Effector memory CD8-positive, alpha-beta T cell (primary cell): ENCODE results near the gene KCNQ2.
"Not testable (repeated sequence)": the region's sequence is repeated elsewhere in the genome, so short reads cannot be mapped to it uniquely, and the experiment has no call there.

Experiments
- ATAC-seq: fragments of 150-1000 bp; cut with Tn5 transposase; replicated peaks from 2 replicates; pipeline ENCODE4 v1.10.0; 2021; ENCODE audit warnings: mild to moderate bottlenecking, moderate library complexity
- DNase-seq, 3 experiments: peaks; one replicate each; pipeline ENCODE4 v3.0.0; 2021
- H3K27ac Mint-ChIP-seq, 2 donors: one replicate each; pipeline ENCODE4 v1.8.0; 2022; ENCODE audit warnings: mild to moderate bottlenecking in 2 of 2, mixed read lengths in 2 of 2, moderate library complexity in 2 of 2
- H3K27me3 Mint-ChIP-seq, 2 donors: one replicate each; pipeline ENCODE4 v1.8.0; 2022; ENCODE audit warnings: mixed read lengths in 2 of 2
- H3K36me3 Mint-ChIP-seq: one replicate; pipeline ENCODE4 v1.8.0; 2022; ENCODE audit warnings: mild to moderate bottlenecking, moderate library complexity, mixed read lengths; ENCODE audit not compliant: insufficient read depth
- H3K4me1 Mint-ChIP-seq, 2 donors: one replicate each; pipeline ENCODE4 v1.8.0; 2022; ENCODE audit warnings: low read depth in 2 of 2, mixed read lengths in 2 of 2
- H3K4me3 Mint-ChIP-seq, 2 donors: one replicate each; pipeline ENCODE4 v1.8.0; 2022; ENCODE audit warnings: mild to moderate bottlenecking in 2 of 2, mixed read lengths in 2 of 2, moderate library complexity in 2 of 2
- H3K9me3 Mint-ChIP-seq, 2 donors: one replicate each; pipeline ENCODE4 v1.8.0; 2022; ENCODE audit warnings: mixed read lengths in 2 of 2

Gene KCNQ2

GRCh38 chr20:63490416-63490815, 18.0 kb upstream of the KCNQ2 start:
- ATAC-seq (no peak), DNase-seq (no peak)
- Mint-ChIP-seq H3K27ac (no peak overlapping the region), H3K4me1 (no peaks in the 10 kb centered on the region), H3K36me3 (no peaks in the 10 kb centered on the region), H3K4me3 (no peak overlapping the region), H3K9me3 (no peaks in the 10 kb centered on the region), H3K27me3 (peaks cover 7 to 48% of the 10 kb centered on the region in 2 donors)

- Mint-ChIP-seq H3K9me3 (no peaks in the 10 kb centered on the region), H3K4me1 (peaks cover 0 to 3% of the 10 kb centered on the region in 2 donors), H3K27ac (no peak overlapping the region), H3K36me3 (peaks cover under 1% of the 10 kb centered on the region), H3K4me3 (no peak overlapping the region), H3K27me3 (peaks cover 7 to 60% of the 10 kb centered on the region in 2 donors)
- DNase-seq (no peak), ATAC-seq (no peak)
These were observed 16.1 kb upstream of the KCNQ2 start for GRCh38 chr20:63488315-63489251.

- H3K9me3 Mint-ChIP-seq = no peaks in the 10 kb centered on the region
- DNase-seq (no peak), ATAC-seq (no peak)
- peaks cover 3 to 4% of the 10 kb centered on the region in 2 donors for H3K4me1 Mint-ChIP-seq
- peaks cover 3% of the 10 kb centered on the region for H3K36me3 Mint-ChIP-seq
- H3K27me3 Mint-ChIP-seq = peaks cover 11 to 66% of the 10 kb centered on the region in 2 donors
- no peak overlapping the region for H3K4me3 Mint-ChIP-seq
- H3K27ac Mint-ChIP-seq = no peak overlapping the region
These were observed 15.4 kb upstream of the KCNQ2 start for GRCh38 chr20:63487781-63488241.

- Mint-ChIP-seq H3K27me3 (peaks cover 17 to 72% of the 10 kb centered on the region in 2 donors), H3K9me3 (no peaks in the 10 kb centered on the region), H3K27ac (no peak overlapping the region), H3K4me1 (peaks cover 3 to 4% of the 10 kb centered on the region in 2 donors), H3K36me3 (peaks cover 3% of the 10 kb centered on the region), H3K4me3 (no peak overlapping the region)
- no peak for ATAC-seq
- no peak for DNase-seq
These were observed 14.8 kb upstream of the KCNQ2 start for GRCh38 chr20:63487116-63487764.

- H3K9me3 Mint-ChIP-seq = no peaks in the 10 kb centered on the region
- H3K27me3 Mint-ChIP-seq = peaks cover 22 to 74% of the 10 kb centered on the region in 2 donors
- no peak for ATAC-seq
- H3K36me3 Mint-ChIP-seq = peaks cover 3% of the 10 kb centered on the region
- no peak overlapping the region for H3K27ac Mint-ChIP-seq
- H3K4me1 Mint-ChIP-seq = peaks cover 3 to 4% of the 10 kb centered on the region in 2 donors
- DNase-seq = no peak
- H3K4me3 Mint-ChIP-seq = no peak overlapping the region
These were observed 13.9 kb upstream of the KCNQ2 start for GRCh38 chr20:63486300-63486855.

- Mint-ChIP-seq H3K27me3 (peaks cover 31 to 71% of the 10 kb centered on the region in 2 donors), H3K4me1 (peaks cover 3 to 4% of the 10 kb centered on the region in 2 donors), H3K9me3 (no peaks in the 10 kb centered on the region), H3K27ac (no peak overlapping the region), H3K36me3 (peaks cover 3% of the 10 kb centered on the region), H3K4me3 (no peak overlapping the region)
- DNase-seq (no peak), ATAC-seq (no peak)
These were observed 12.4 kb upstream of the KCNQ2 start for GRCh38 chr20:63484651-63485403.

GRCh38 chr20:63484236-63484635, 11.8 kb upstream of the KCNQ2 start:
- no peaks in the 10 kb centered on the region for H3K9me3 Mint-ChIP-seq
- no peak overlapping the region for H3K27ac Mint-ChIP-seq
- H3K27me3 Mint-ChIP-seq = peaks cover 31 to 67% of the 10 kb centered on the region in 2 donors
- DNase-seq = no peak
- peaks cover 3% of the 10 kb centered on the region for H3K36me3 Mint-ChIP-seq
- no peak overlapping the region for H3K4me3 Mint-ChIP-seq
- ATAC-seq = no peak
- peaks cover 3 to 4% of the 10 kb centered on the region in 2 donors for H3K4me1 Mint-ChIP-seq

GRCh38 chr20:63483834-63484233, 11.4 kb upstream of the KCNQ2 start:
- Mint-ChIP-seq H3K9me3 (no peaks in the 10 kb centered on the region), H3K4me1 (peaks cover 3 to 4% of the 10 kb centered on the region in 2 donors), H3K27ac (no peak overlapping the region)

GRCh38 chr20:63482021-63482587, 9.6 kb upstream of the KCNQ2 start:
- ATAC-seq (no peak), DNase-seq (no peak)
- H3K4me1 Mint-ChIP-seq = peaks cover 3 to 4% of the 10 kb centered on the region in 2 donors
- peak overlapping the region in 1 of 2 donors; percentile 53 for H3K27ac Mint-ChIP-seq
- H3K9me3 Mint-ChIP-seq = no peaks in the 10 kb centered on the region
- H3K4me3 Mint-ChIP-seq = no peak overlapping the region
- peaks cover 46 to 77% of the 10 kb centered on the region in 2 donors for H3K27me3 Mint-ChIP-seq
- H3K36me3 Mint-ChIP-seq = peaks cover 3% of the 10 kb centered on the region

More at GRCh38 chr20:63483834-63484233, 11.4 kb upstream of the KCNQ2 start:
- ATAC-seq (no peak), DNase-seq (no peak)
- Mint-ChIP-seq H3K4me3 (no peak overlapping the region), H3K36me3 (peaks cover 3% of the 10 kb centered on the region), H3K27me3 (peaks cover 31 to 66% of the 10 kb centered on the region in 2 donors)

GRCh38 chr20:63481503-63481902, 9.0 kb upstream of the KCNQ2 start:
- ATAC-seq (no peak), DNase-seq (no peak)
- peaks cover 3% of the 10 kb centered on the region for H3K36me3 Mint-ChIP-seq
- H3K27ac Mint-ChIP-seq = peak overlapping the region in 1 of 2 donors; percentile 53
- peaks cover 51 to 81% of the 10 kb centered on the region in 2 donors for H3K27me3 Mint-ChIP-seq
- H3K9me3 Mint-ChIP-seq = no peaks in the 10 kb centered on the region
- H3K4me1 Mint-ChIP-seq = peaks cover 3 to 4% of the 10 kb centered on the region in 2 donors
- H3K4me3 Mint-ChIP-seq = no peak overlapping the region

- not testable (repeated sequence) for H3K9me3 Mint-ChIP-seq, ATAC-seq, H3K4me1 Mint-ChIP-seq, DNase-seq, H3K27ac Mint-ChIP-seq, H3K36me3 Mint-ChIP-seq, H3K4me3 Mint-ChIP-seq
- peaks cover 54 to 83% of the 10 kb centered on the region in 2 donors for H3K27me3 Mint-ChIP-seq
These were observed 7.4 kb upstream of the KCNQ2 start for GRCh38 chr20:63479695-63480419.
